NCI-H2029 treated with DMSO at 0.1 percent for 48 hours (cell line): ENCODE data around the gene NUSAP1.
"Not testable (repeated sequence)": the region's sequence is repeated elsewhere in the genome, so short reads cannot be mapped to it uniquely, and the experiment has no call there.

Experiments used
- DNase-seq: peaks from one replicate; lab custom pipeline; 2025; lab: John Stamatoyannopoulos, UW

The NUSAP1 gene

DNA sequence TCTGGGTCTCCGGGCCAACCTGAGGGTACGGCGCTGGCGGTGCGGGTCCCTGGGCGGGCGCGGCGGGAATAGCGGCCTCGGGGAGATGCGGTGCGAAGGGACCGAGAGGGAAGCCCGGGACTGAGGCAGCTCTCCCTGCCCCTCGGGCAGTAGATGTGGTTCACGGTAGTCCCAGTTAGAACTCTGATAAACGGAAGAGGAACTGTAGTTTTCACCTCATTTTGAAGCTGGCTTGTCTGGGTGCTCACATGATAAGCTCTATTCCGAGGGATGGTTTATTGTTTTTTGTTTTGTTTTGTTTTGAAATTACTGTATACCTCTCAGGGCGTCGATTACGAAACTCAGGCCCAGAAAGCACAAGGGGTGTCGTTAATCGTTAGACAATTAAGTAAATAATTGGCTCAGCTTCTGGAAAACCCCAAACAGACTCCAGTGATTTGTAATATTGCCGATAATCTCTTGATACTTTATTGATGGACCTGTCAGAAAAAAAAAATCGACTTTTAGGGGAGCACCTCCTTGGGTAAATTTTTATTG is 413 bp downstream of the NUSAP1 start:
- no peak for DNase-seq

DNA sequence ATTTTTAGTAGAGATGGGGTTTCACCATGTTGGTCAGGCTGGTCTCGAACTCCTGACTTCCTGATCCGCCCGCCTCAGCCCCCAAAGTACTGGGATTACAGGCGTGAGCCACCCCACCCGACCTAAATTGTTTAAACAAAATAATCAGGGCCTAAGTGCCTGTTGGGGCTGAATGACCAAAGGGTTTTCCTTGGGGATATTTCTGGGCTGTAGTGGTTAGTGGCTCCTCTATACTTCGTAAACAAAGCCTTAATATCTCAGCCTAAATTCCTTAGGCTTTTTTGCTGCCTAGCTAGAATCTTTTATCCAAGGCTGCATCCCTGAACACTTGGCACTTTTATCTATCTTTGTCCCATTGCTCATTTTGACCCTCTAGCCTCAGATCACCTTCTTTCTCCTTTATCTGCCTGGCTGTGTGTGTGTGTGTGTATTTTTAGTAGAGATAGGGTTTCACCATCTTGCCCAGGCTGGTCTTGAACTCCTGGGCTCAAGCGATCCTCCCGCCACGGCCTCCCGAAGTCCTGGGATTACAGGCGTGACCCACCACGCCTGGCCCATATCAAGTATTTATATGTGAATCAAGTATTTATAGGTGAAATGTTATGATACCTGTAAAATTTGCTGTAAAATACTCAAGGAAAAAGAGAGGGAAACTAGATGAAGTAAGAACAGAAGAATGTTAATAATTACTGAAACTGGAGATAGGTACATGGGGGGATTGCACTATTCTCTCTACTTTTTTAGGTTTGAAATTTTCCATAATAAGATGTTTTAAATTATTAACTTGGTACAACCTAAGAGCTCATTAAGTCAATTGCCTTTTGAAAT is 1.8 kb downstream of the NUSAP1 start:
- DNase-seq = no peak

- DNase-seq = no peak
Observed at GRCh38 chr15:41336549-41336948, 3.9 kb downstream of the NUSAP1 start.

GRCh38 chr15:41337047-41337446 is 4.4 kb downstream of the NUSAP1 start:
- no peak for DNase-seq

GRCh38 chr15:41337631-41338522 is 5.2 kb downstream of the NUSAP1 start:
- no peak for DNase-seq

- no peak for DNase-seq
Observed at GRCh38 chr15:41340189-41340695, 7.6 kb downstream of the NUSAP1 start.

- no peak for DNase-seq
Observed at GRCh38 chr15:41341519-41341918, 8.8 kb downstream of the NUSAP1 start.

- DNase-seq = no peak
Observed at GRCh38 chr15:41347236-41347635, 14.6 kb downstream of the NUSAP1 start.

GRCh38 chr15:41350057-41350717 is 17.5 kb downstream of the NUSAP1 start:
- DNase-seq = no peak

DNA sequence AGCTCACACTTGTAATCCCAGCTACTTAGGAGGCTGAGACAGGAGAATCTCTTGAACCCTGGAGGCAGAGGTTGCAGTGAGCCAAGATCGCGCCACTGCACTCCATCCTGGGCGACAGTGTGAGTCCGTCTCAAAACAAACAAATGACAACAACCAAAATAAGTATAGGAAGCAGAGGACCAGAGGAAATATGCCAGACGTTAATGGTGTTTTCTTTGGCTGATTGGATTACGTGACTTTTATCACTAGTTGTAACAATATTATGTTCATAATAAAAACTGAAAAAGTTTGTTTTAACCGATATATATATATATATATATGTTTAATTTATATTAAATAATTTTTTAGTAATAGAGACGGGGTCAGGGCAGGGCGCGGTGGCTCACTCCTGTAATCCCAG is 21.7 kb downstream of the NUSAP1 start:
- no peak for DNase-seq

GRCh38 chr15:41367418-41367817 is 34.7 kb downstream of the NUSAP1 start:
- no peak for DNase-seq

GRCh38 chr15:41377978-41378377 is 45.3 kb downstream of the NUSAP1 start:
- no peak for DNase-seq

- not testable (repeated sequence) for DNase-seq
Observed at GRCh38 chr15:41383974-41384749, 51.5 kb downstream of the NUSAP1 start.

GRCh38 chr15:41387646-41388045 is 55.0 kb downstream of the NUSAP1 start:
- no peak for DNase-seq

DNA sequence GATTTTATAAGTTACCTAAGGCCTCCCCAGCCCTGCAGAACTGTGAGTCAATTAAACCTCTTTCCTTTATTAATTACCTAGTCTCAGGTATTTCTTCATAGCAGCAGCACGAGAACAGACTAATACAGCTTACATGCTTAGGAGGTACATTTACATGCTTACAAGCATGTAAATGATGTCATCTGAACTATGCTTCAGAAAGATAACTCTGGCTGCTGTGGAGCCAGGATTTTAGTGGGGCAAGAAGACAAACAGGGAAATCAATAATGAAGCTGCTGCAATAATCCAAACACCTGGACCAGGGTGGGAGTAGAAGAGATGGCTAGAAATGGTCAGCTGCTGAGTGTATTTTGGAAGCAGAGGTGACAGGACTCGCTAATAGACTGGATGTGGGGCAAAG is 60.0 kb downstream of the NUSAP1 start:
- no peak for DNase-seq

GRCh38 chr15:41394924-41395323 is 62.2 kb downstream of the NUSAP1 start:
- no peak for DNase-seq

- DNase-seq = no peak
Observed at GRCh38 chr15:41396111-41396510, 63.4 kb downstream of the NUSAP1 start.

GRCh38 chr15:41401904-41402267 is 69.2 kb downstream of the NUSAP1 start:
- DNase-seq = no peak

DNA sequence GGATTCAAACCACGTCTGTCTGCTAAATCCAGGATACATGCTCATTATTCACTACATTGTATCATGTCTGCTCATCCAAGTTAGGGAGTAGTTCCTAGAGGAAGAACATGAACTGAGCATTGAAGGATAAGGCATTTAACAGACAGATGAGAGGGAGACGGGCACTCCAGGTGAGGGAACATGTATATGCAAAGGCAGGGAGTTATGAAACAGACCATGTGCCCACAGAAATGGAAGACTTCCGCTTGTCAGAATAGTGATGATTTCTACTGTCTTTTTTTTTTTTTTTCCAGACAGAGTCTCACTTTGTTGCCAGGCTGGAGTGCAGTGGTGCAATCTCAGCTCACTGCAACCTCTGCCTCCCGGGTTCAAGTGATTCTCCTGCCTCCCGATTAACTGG is 74.7 kb downstream of the NUSAP1 start:
- no peak for DNase-seq

DNA sequence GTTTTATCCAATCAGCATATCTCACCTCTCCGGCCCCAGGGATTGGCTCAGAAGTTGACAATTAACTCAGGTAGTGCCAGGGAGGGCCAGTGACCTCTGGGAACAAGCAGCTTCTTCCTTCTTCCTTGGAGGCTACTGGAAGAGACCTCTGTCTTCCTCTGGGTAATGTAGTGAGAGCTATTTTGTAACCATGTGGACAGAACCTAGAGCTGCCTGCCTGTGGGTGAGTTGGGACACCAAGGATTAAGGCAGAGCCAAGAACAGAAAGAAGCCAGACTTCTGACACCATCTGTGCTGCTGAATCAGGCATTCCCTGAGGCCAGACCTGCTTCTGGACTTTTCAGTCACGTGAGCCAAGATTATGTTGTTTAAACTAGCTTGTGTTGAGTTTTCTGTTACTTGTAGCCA is 75.6 kb downstream of the NUSAP1 start:
- DNase-seq = no peak

DNA sequence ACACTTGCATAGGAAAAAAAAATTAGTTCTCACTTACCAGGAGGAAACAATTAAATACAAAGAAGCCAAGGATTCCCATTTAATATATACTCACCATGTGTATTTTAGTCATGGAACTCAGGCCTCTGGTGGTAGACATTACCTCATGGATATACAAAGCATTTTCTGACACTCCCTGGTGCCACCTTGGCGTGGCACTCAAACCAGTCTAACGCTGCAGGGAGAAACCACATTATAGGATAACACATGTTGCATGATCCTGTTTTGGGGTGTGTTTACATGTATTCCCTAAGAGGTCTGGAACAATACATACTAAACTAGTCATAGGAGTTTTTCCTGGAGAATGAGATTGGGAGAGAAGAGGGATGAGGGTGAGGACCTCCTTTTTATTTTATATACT is 78.3 kb downstream of the NUSAP1 start:
- DNase-seq = no peak
